Mesenchymal stem cell (in vitro differentiated cells and primary cell): ENCODE results near the gene XRN2.

Experiments
- DNase-seq: peaks from one replicate; pipeline ENCODE4 v3.0.0-alpha.2; 2013
- H2AFZ ChIP-seq: one replicate; pipeline ENCODE4 v1.6.1; 2013; ENCODE audit warnings: low read depth, mild to moderate bottlenecking, control low read depth, inconsistent platforms, low read length, moderate library complexity
- H2AK5ac ChIP-seq: 2 replicates; pipeline ENCODE4 v1.6.1; 2013; ENCODE audit warnings: low read length, moderate library complexity, mild to moderate bottlenecking, inconsistent platforms; ENCODE audit not compliant: severe bottlenecking
- H2BK120ac ChIP-seq: one replicate; pipeline ENCODE4 v1.6.1; 2013; ENCODE audit warnings: low read depth, mild to moderate bottlenecking, inconsistent platforms, low read length, moderate library complexity
- H2BK12ac ChIP-seq, 2 experiments: one replicate each; pipeline ENCODE4 v1.6.1; 2013; ENCODE audit warnings: inconsistent platforms in 2 of 2, low read length in 2 of 2, mild to moderate bottlenecking in 2 of 2, moderate library complexity in 2 of 2, control low read depth in 1 of 2
- H2BK15ac ChIP-seq: one replicate; pipeline ENCODE4 v1.6.1; 2013; ENCODE audit warnings: mild to moderate bottlenecking, low read depth, inconsistent platforms; ENCODE audit not compliant: poor library complexity, severe bottlenecking
- H2BK5ac ChIP-seq: 2 replicates; pipeline ENCODE4 v1.6.1; 2013; ENCODE audit warnings: low read depth, mild to moderate bottlenecking, low read length, control low read depth, inconsistent platforms; ENCODE audit not compliant: poor library complexity, severe bottlenecking
- H3K14ac ChIP-seq, 2 experiments: one replicate each; pipeline ENCODE4 v1.6.1; 2013; ENCODE audit warnings: inconsistent platforms in 2 of 2, low read length in 2 of 2, control low read depth in 1 of 2, mild to moderate bottlenecking in 1 of 2, moderate library complexity in 1 of 2
- H3K18ac ChIP-seq, 2 experiments: one replicate each; pipeline ENCODE4 v1.6.1; 2013; ENCODE audit warnings: inconsistent platforms in 2 of 2, low read length in 2 of 2, control low read depth in 1 of 2, low read depth in 1 of 2, mild to moderate bottlenecking in 1 of 2
- H3K23ac ChIP-seq, 2 experiments: one replicate each; pipeline ENCODE4 v1.6.1; 2013; ENCODE audit warnings: inconsistent platforms in 2 of 2, low read length in 2 of 2, mild to moderate bottlenecking in 2 of 2, moderate library complexity in 2 of 2, control low read depth in 1 of 2
- H3K27ac ChIP-seq: 2 replicates; pipeline ENCODE4 v1.5.1; 2013; ENCODE audit warnings: mild to moderate bottlenecking, moderate library complexity, low read length, control low read depth, inconsistent platforms; ENCODE audit not compliant: poor library complexity, severe bottlenecking
- H3K27me3 ChIP-seq, 2 experiments: 2 replicates each; pipeline versions ENCODE4 v1.6.1 to v1.7.0; 2013; ENCODE audit warnings: low read length in 2 of 2, mild to moderate bottlenecking in 2 of 2, moderate library complexity in 2 of 2, control low read depth in 1 of 2, inconsistent platforms in 1 of 2; ENCODE audit not compliant: control insufficient read depth in 1 of 2, insufficient read depth in 1 of 2
- H3K36me3 ChIP-seq, 2 experiments: 2 replicates each; pipeline versions ENCODE4 v1.6.1 to v1.7.0; 2013; ENCODE audit warnings: low read length in 2 of 2, control low read depth in 1 of 2, inconsistent platforms in 1 of 2, low read depth in 1 of 2, mild to moderate bottlenecking in 1 of 2; ENCODE audit not compliant: insufficient read depth in 2 of 2, control insufficient read depth in 1 of 2
- H3K4ac ChIP-seq, 2 experiments: one replicate each; pipeline ENCODE4 v1.6.1; 2013; ENCODE audit warnings: inconsistent platforms in 2 of 2, low read length in 2 of 2, mild to moderate bottlenecking in 2 of 2, moderate library complexity in 2 of 2, control low read depth in 1 of 2, low read depth in 1 of 2
- H3K4me1 ChIP-seq: 2 replicates; pipeline ENCODE4 v1.6.1; 2013; ENCODE audit warnings: low read depth, low read length, control low read depth; ENCODE audit not compliant: control insufficient read depth, insufficient read depth
- H3K4me2 ChIP-seq: 2 replicates; pipeline ENCODE4 v1.6.1; 2013; ENCODE audit warnings: low read length, mild to moderate bottlenecking, inconsistent platforms; ENCODE audit not compliant: poor library complexity, severe bottlenecking
- H3K4me3 ChIP-seq, 2 experiments: 2 replicates each; pipeline versions ENCODE4 v1.5.1 to v1.7.0; 2013; ENCODE audit warnings: low read length in 2 of 2, mild to moderate bottlenecking in 2 of 2, control low read depth in 1 of 2, low read depth in 1 of 2; ENCODE audit not compliant: insufficient read depth in 1 of 2
- H3K79me1 ChIP-seq: replicated peaks from 2 replicates; pipeline ENCODE4 v1.6.1; 2013; ENCODE audit warnings: mild to moderate bottlenecking, control low read depth, low read length, inconsistent platforms; ENCODE audit not compliant: poor library complexity, severe bottlenecking
- H3K9ac ChIP-seq: 2 replicates; pipeline ENCODE4 v1.7.0; 2013; ENCODE audit warnings: mild to moderate bottlenecking, low read length, moderate library complexity
- H3K9me3 ChIP-seq: 2 replicates; pipeline ENCODE4 v1.7.0; 2013; ENCODE audit warnings: mild to moderate bottlenecking, low read length; ENCODE audit not compliant: control insufficient read depth
- H4K8ac ChIP-seq: one replicate; pipeline ENCODE4 v1.6.1; 2013; ENCODE audit warnings: inconsistent platforms, mild to moderate bottlenecking, low read length, moderate library complexity
- H4K91ac ChIP-seq: one replicate; pipeline ENCODE4 v1.6.1; 2013; ENCODE audit warnings: mild to moderate bottlenecking, low read length, inconsistent platforms
- WGBS: methylation state at CpG from one replicate; pipeline ENCODE4 v1.1.7; 2013; ENCODE audit warnings: mixed read lengths; 5-methylcytosine and 5-hydroxymethylcytosine counted together

The XRN2 gene

DNA sequence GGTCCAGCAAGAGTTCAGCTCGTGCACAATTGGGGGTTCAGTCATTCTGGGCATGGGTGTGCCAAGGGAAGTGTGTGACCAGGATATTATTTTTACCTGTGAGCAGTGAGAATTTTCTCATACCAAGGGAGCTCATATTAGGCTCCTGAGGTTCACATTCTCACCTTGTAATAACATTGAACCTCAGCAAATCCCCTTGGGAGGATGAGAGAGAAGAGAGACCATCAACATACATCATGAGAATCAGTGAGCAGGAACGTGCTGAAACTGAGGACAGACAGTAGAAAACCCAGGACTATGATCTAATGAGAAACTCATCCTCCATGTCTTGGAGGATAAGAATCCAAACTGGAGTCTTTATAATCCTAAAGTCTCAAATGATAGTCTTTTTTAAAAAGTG lies 33.4 kb upstream of the XRN2 start:
- Histone ChIP-seq H3K18ac (no peak overlapping the region), H2AFZ (no peak overlapping the region), H4K8ac (no peak overlapping the region), H4K91ac (no peak overlapping the region), H3K4me2 (no peak overlapping the region), H3K4ac (no peak overlapping the region), H3K4me3 (no peak overlapping the region), H3K4me1 (peaks cover 2% of the 10 kb centered on the region), H3K27me3 (peaks cover 20 to 24% of the 10 kb centered on the region in 2 experiments), H2BK12ac (no peak overlapping the region), H2AK5ac (no peak overlapping the region), H3K27ac (no peak overlapping the region), H2BK120ac (no peak overlapping the region), H2BK5ac (no peak overlapping the region), H3K36me3 (no peaks in the 10 kb centered on the region), H3K79me1 (no peaks in the 10 kb centered on the region), H3K9ac (no peak overlapping the region), H2BK15ac (no peak overlapping the region), H3K14ac (no peak overlapping the region), H3K23ac (no peak overlapping the region), H3K9me3 (peaks cover 10% of the 10 kb centered on the region)
- DNase-seq = no peak
- WGBS = 71% methylated on average over 1 of the region's 2 CpGs

DNA sequence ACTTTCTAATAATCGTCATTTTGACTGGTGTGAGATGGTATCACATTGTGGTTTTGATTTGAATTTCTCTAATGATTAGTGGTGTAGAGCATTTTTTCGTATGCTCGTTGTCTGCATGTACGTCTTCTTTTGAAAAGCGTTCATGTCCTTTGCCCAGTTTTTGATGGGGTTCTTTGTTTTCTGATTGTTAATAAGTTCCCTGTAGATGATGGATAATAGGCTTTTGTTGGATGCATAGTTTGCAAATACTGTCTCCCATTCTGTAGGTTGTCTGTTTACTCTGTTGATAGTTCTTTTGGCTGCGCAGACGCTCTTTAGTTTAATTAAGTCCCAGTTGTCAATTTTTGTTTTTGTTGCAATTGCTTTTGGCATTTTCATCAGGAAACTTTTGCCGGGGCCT lies 32.3 kb upstream of the XRN2 start:
- Histone ChIP-seq H3K4ac (no peak overlapping the region), H3K27ac (no peak overlapping the region), H2BK12ac (no peak overlapping the region), H3K9me3 (peaks cover 10% of the 10 kb centered on the region), H2AFZ (no peak overlapping the region), H3K36me3 (no peaks in the 10 kb centered on the region), H4K8ac (no peak overlapping the region), H3K4me2 (no peak overlapping the region), H2BK120ac (no peak overlapping the region), H4K91ac (no peak overlapping the region), H2AK5ac (no peak overlapping the region), H3K4me1 (peaks cover 2% of the 10 kb centered on the region), H3K14ac (no peak overlapping the region), H3K4me3 (no peak overlapping the region), H3K18ac (no peak overlapping the region), H3K9ac (no peak overlapping the region), H3K27me3 (peaks cover 19 to 20% of the 10 kb centered on the region in 2 experiments), H3K79me1 (no peaks in the 10 kb centered on the region), H3K23ac (no peak overlapping the region), H2BK5ac (no peak overlapping the region), H2BK15ac (no peak overlapping the region)
- DNase-seq = no peak
- 94% methylated on average over 8 of the region's 8 CpGs for WGBS

DNA sequence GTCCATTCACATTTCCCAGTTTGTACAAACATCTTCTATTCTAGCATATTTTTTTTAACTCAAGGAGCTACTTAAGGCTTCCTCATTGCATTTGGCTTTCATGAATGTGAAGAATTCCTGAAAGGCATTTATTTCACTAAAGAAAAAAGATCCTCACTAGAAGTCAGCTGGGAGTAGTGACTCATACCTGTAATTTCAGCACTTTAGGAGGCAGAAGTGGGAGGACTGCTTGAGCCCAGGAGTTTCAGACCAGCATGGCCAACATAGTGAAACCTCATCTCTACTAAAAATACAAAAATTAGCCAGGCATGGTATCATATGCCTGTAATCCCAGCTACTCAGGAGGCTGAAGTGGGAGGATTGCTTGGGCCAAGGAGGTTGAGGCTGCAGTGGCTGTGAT lies 30.9 kb upstream of the XRN2 start:
- Histone ChIP-seq H3K36me3 (no peaks in the 10 kb centered on the region), H2BK15ac (no peak overlapping the region), H3K4me3 (no peak overlapping the region), H2BK120ac (no peak overlapping the region), H4K8ac (no peak overlapping the region), H3K18ac (no peak overlapping the region), H4K91ac (no peak overlapping the region), H3K9ac (no peak overlapping the region), H2AK5ac (no peak overlapping the region), H3K23ac (no peak overlapping the region), H3K14ac (no peak overlapping the region), H3K4me2 (no peak overlapping the region), H3K27ac (no peak overlapping the region), H3K4me1 (peaks cover 2% of the 10 kb centered on the region), H3K4ac (no peak overlapping the region), H2BK12ac (no peak overlapping the region), H3K79me1 (no peaks in the 10 kb centered on the region), H2BK5ac (no peak overlapping the region), H3K9me3 (peaks cover 4% of the 10 kb centered on the region), H2AFZ (no peak overlapping the region), H3K27me3 (peaks cover 19 to 20% of the 10 kb centered on the region in 2 experiments)
- DNase-seq = no peak

DNA sequence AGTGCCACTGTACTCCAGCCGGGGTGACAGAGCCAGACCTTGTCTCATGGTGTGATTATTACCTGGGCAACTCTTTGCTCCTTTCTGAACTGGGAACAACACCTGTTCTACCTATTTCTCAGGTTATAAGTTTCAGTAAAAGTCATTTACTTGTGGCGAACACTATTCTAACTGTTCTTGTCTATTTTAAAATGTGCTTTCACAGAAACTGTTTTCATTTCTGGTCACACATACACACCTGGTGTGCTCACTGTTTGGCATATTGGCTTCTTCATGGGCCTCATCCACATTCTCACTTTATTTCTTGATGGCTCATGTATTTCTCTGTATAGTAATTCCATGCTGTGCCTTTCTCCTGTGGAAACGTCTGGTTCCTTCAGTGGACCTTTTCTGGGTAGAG lies 30.5 kb upstream of the XRN2 start:
- no peak overlapping the region for H2BK15ac ChIP-seq

More for the DNA sequence above, 30.5 kb upstream of the XRN2 start:
- no peaks in the 10 kb centered on the region for H3K9me3 ChIP-seq
- H3K36me3 ChIP-seq = no peaks in the 10 kb centered on the region
- H4K91ac ChIP-seq = no peak overlapping the region
- no peak overlapping the region for H2AFZ ChIP-seq
- H2BK120ac ChIP-seq = no peak overlapping the region
- no peak for DNase-seq
- no peak overlapping the region for H3K14ac ChIP-seq
- no peak overlapping the region for H3K4me3 ChIP-seq
- H2BK12ac ChIP-seq = no peak overlapping the region
- H3K23ac ChIP-seq = no peak overlapping the region
- no peak overlapping the region for H2AK5ac ChIP-seq
- no peak overlapping the region for H3K4ac ChIP-seq
- no peak overlapping the region for H3K4me2 ChIP-seq
- peaks cover 2% of the 10 kb centered on the region for H3K4me1 ChIP-seq
- no peak overlapping the region for H2BK5ac ChIP-seq
- no peak overlapping the region for H3K9ac ChIP-seq
- no peak overlapping the region for H3K18ac ChIP-seq
- H3K27me3 ChIP-seq = peaks cover 19 to 20% of the 10 kb centered on the region in 2 experiments
- no peak overlapping the region for H3K27ac ChIP-seq
- no peak overlapping the region for H4K8ac ChIP-seq
- no peaks in the 10 kb centered on the region for H3K79me1 ChIP-seq
- 73% methylated on average over 3 of the region's 3 CpGs for WGBS
